ENCODE measurements around the gene ZPLD1.

The ZPLD1 gene

DNA sequence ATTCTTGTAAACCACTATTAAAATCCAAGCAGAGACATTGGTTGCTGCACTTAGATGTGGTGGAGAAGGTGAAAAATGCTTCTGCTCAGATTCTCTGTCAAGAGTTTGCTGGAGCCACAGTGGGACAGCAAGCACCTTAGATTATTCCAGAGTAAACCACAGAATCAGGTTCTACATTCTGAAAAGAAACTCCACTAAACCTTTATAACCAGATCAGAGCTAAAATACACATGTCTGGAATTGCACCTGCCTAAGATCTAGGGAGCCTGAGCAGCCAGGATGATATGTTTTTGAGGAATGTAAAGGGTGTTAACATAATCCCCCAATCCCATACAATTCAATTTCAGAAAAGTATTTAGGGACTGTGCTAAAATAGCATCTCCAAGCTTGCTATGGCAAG is at the start of gene ZPLD1:
ZPLD1 (plus strand) TSS at position 301 of the 400 bp plus-strand sequence. CDS start 3,473 bp downstream, outside the sequence.
- no peak for DNase-seq (ENCODE audit: low read depth in 1 of 2, low spot score in 1 of 2)

GRCh38 chr3:102390171-102390864 is 44.5 kb upstream of the ZPLD1 start:
- DNase-seq (ENCODE audit: low read depth in 1 of 2, low spot score in 1 of 2) = no peak

DNA sequence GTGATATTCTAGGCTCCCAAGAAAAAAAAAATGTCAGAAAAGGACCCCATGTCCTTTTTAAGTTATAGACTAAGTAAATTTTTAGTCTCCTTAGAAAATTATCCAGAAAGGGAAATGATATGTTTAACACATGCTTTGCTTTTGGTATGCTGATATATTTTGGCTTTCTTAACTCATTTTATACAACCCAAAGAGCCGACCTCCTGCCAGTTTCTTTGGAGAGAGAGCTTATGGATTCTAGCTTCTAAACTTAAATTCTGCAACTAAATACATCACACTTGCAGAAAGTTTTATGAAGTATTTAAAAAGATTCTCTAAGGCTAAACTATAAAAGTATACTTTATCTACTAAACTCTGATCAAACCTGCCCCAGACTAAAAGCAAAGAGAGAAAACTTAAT is 43.9 kb upstream of the ZPLD1 start:
- no peak for DNase-seq (ENCODE audit: low read depth in 1 of 2, low spot score in 1 of 2)

- no peak for DNase-seq (ENCODE audit: low read depth in 1 of 2, low spot score in 1 of 2)
Measured at GRCh38 chr3:102391491-102391890, 43.3 kb upstream of the ZPLD1 start.

DNA sequence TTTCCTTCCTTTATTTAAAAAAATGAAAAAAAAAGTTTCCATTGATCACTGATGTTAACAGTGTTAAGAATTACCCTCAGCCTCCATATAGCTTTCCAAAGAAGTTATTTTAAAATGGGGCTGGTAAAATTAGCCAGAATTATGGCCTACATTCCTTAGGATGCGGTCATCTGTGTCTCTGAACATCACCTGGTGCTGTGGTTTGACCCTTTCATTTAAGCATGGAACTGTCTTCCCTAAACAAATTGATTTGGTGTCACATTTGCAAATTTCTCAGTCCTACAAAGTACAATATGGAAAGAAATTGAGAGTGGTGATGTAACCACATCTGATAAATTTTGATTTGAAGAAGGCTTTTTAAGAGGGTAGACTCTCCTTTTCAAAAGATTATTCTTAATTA is 40.3 kb upstream of the ZPLD1 start:
- DNase-seq (ENCODE audit: low read depth in 1 of 2, low spot score in 1 of 2) = no peak

DNA sequence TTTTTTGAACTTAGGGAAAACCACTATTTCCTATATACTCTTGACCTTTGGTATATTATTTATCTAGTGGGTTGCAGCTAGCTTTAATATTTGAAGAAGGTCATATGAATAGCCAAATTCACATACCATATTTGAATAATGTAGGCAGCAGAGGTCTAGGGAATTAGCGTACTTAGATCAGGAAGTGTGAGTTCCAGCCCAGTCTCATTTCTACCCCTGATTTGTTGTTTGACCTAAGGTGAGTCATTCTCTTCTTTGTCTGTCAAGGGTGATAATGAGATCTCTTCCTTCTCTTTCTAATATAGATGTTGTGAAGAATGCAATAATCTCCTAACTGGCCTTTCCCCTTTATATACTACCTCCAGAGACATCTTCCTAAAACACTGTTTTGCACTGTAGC is 36.6 kb upstream of the ZPLD1 start:
- no peak for DNase-seq (ENCODE audit: low read depth in 1 of 2, low spot score in 1 of 2)

DNA sequence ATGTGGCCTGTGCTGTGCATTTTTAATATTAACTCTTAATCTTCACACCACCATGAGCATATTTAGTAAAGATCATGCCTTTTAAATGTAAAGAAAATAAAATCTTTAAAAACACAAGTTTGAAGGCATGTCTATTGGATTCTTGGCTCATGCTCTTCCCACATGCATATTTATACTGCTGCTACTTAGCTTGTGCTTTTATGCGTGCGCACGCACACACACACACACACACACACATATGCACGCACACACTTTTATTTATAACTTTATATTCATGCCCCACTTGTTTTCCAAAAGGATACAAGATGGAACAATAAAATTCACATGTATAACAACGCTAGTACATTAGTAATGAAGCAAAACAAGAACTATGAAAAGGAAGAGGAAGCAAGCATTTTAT is 36.1 kb upstream of the ZPLD1 start:
- DNase-seq (ENCODE audit: low read depth in 1 of 2, low spot score in 1 of 2) = no peak

- no peak for DNase-seq (ENCODE audit: low read depth in 1 of 2, low spot score in 1 of 2)
Measured at GRCh38 chr3:102400142-102400541, 34.7 kb upstream of the ZPLD1 start.

DNA sequence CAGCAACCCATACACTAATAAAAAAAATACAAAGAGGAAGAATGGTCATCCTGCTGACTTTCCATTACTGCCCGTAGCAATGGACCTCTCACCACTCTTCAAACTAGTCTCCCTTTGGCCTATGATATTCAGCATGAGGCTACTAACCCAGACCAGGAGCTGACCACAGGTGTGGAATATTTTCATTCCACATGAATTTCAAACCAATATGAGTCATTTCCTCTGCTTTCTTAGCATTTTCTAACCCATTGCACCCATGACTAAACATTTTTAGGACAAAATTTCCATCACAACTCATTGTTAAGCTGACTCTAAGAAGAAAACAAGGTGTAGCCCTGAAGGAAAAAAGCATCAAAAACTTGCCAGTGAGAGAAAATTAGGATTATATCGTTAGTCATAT is 34.0 kb upstream of the ZPLD1 start:
- DNase-seq (ENCODE audit: low read depth in 1 of 2, low spot score in 1 of 2) = no peak

DNA sequence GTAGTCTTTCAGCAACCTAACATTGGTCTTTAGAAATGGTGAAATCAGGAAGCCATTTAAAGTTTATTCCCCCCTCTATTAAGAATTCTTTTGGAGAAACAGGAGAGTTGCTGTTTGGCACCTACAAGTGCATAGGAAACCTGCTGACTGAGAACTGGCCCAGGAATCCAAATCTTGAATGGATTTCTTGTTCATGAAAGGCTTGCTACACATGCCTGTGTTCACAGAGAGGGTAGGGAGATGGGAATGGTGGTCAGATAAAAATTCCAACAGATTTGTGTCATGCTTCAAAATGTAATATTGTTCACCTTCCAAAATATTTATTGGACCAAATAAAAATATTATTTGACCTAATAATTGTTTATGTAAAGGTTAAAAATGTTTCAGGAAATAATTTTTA is 24.2 kb upstream of the ZPLD1 start:
- no peak for DNase-seq (ENCODE audit: low read depth in 1 of 2, low spot score in 1 of 2)

- no peak for DNase-seq (ENCODE audit: low read depth in 1 of 2, low spot score in 1 of 2)
Measured at GRCh38 chr3:102415553-102415952, 19.3 kb upstream of the ZPLD1 start.

DNA sequence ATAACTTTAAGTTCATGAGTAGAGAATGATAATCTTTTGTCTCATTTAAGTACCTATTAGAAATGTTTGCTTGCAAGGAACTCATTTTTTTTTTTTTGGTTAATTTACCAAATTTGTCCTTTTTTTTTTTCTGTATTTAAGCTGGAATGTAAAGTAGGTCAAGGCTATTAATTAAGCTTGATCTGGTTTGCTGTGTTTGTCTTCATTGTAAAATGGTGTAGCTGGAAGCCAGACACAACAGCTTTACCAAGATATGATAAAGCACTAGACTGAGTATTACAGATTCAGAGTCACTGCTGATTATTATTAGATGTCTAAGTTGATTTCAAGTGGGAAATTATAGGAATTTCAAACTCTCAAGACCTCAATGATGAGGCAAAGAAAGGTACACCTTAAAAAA is 15.0 kb upstream of the ZPLD1 start:
- DNase-seq (ENCODE audit: low read depth in 1 of 2, low spot score in 1 of 2) = no peak

- no peak for DNase-seq (ENCODE audit: low read depth in 1 of 2, low spot score in 1 of 2)
Measured at GRCh38 chr3:102441832-102442231, 7.0 kb downstream of the ZPLD1 start.

DNA sequence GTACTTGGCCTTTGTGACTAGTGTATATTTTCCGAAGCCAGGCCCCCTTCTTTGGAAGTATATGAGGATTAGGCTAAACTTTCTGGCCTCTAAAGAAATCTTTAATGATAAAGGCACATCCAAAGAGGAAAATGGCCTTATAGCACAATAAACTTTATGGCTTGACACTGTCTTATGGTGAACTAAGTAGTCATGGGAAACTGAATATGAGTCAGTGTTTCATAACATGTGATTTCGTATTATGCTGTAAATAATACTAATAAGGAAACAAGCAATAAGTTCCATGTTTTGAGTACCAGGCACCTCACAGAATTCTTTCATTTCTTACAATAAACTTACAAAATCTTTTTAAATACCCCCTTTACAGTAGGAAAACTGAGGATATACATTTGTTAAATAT is 8.2 kb downstream of the ZPLD1 start:
- DNase-seq (ENCODE audit: low read depth in 1 of 2, low spot score in 1 of 2) = no peak

DNA sequence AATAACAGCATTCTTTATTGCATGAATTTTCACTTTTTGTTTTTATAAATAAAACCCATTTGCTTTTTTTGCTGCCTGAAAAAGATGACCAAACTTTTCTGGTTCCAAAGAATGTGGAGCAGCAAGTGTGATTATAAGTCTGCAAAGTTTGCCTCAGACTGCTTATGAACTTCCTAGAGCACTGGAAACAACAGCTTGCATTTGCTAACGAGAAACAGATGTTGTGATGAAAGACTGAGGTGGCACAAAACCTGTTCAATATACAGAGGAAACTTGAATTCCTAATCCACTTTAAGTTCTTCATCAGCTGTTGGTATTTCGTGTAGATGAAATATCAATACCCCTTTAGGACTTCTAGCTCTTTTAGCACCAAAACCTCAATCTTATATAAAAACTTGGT is 9.3 kb downstream of the ZPLD1 start:
- DNase-seq (ENCODE audit: low read depth in 1 of 2, low spot score in 1 of 2) = no peak

GRCh38 chr3:102447272-102447671 is 12.5 kb downstream of the ZPLD1 start:
- DNase-seq (ENCODE audit: low read depth in 1 of 2, low spot score in 1 of 2) = no peak

DNA sequence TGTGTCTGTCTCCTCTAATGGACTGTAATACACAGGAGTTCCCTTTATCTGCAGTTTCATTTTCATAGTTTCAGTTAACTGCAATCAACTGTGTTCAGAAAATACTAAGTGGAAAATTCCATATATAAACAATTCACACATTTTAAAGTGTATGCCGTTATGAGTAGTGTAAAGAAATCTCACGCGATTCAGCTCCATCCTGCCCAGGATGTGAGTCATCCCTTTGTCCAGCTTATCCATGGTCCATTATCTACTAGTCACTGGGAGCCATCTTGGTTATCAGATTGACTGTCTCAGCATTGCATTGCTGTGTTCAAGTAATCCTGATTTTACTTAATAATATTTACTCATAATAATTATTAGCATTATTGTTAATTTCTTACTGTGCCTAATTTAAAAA is 14.5 kb downstream of the ZPLD1 start:
- no peak for DNase-seq (ENCODE audit: low read depth in 1 of 2, low spot score in 1 of 2)

GRCh38 chr3:102449930-102450329 is 15.1 kb downstream of the ZPLD1 start:
- DNase-seq (ENCODE audit: low read depth in 1 of 2, low spot score in 1 of 2) = no peak

DNA sequence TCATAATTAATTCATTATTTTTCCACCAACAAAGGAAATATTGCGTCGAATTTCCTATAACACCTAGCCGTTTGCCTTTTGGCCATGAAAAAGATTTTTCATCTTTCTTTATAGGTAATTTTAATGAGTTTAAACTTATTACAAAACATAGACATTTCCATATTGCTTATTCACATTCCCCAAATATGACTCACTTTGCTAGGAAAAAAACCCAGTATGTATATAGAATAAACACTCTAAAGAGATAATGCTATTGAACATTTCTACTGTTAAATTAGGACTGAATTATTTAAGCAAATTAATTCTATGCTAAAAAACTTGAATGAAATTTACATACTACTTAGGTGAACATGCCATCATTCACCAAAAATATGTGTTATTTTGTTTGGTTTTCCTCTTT is 16.2 kb downstream of the ZPLD1 start:
- DNase-seq (ENCODE audit: low read depth in 1 of 2, low spot score in 1 of 2) = no peak

GRCh38 chr3:102451543-102451942 is 16.7 kb downstream of the ZPLD1 start:
- no peak for DNase-seq (ENCODE audit: low read depth in 1 of 2, low spot score in 1 of 2)

DNA sequence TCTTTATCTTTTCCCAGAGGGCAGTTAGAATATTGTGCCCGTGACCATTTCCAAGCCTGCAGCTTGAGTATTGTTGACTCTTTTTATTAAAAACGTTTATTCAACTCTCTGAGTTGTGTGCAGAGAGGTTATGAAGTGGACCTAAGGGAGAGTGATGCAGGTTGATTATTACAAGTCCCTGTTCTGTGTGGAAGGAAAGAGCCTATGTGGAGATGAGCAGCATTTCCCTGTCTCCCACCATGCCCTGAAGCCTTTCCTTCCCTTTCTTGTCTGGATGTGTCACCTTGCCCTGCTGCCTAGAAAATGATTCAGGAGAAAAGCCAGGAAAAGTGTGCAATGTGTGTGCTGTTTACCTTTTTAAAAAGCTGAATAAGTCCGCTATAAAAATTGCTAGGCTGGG is 19.4 kb downstream of the ZPLD1 start:
- DNase-seq (ENCODE audit: low read depth in 1 of 2, low spot score in 1 of 2) = no peak

DNA sequence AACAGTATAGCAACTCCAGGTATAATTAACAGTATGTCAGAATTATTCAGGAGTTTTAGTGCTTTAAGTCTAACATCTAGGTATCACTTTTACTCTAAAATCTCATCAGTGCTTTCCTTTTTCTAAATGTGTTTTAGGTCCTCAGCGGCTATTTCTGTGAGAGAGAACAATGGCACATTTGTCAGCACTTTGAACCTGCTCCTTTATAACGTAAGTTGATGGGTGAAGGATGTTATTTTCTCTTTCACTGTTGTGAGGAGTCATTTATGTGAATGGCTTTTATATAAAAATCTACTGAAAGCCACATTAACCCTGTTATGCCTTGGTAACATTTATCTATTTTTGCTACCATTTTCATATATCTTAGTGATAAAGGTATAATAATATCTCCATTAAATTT is 22.8 kb downstream of the ZPLD1 start:
- DNase-seq (ENCODE audit: low read depth in 1 of 2, low spot score in 1 of 2) = no peak

DNA sequence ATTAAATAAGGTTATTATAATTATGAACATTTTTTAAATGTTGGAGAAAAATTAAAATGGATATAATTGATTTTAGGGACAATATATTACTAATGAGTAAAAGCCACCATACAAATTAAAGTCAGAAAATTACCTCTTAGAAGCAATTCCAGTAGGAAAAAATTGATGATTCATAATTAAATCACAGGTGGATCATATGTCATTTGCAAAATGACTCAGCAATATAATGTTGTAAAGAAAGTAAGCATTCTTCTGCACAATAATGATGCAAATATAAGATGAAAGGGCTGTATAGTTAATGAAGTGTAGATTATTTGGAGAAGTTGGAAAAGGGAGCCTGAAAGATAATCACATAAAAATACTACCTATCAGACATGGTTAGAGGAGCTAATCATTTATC is 25.8 kb downstream of the ZPLD1 start:
- no peak for DNase-seq (ENCODE audit: low read depth in 1 of 2, low spot score in 1 of 2)

- DNase-seq (ENCODE audit: low read depth in 1 of 2, low spot score in 1 of 2) = no peak
Measured at GRCh38 chr3:102464261-102464660, 29.4 kb downstream of the ZPLD1 start.

Measured in stimulated activated CD4-positive, alpha-beta T cell treated with anti-CD3 and anti-CD28 coated beads, Interleukin-15, amount 100 ng/mL, for 1 hour (primary cell).